Mucosa of descending colon (tissue), 3 donors: ENCODE data around the gene LRRFIP1. TPM values are rescaled to one million over a fixed set of nuclear protein-coding genes. Genes with fewer than 3 reads are reported as not detected.
A peak's percentile ranks its signal among the peaks of the same experiment; 100 is the strongest.

Experiments
- ATAC-seq: fragments of 200-7000 bp; cut with Tn5 transposase; one replicate; pipeline ENCODE4 v1.9.1; 2020; ENCODE audit warnings: mild to moderate bottlenecking, moderate library complexity
- DNase-seq, 3 donors: peaks; one replicate each; pipeline ENCODE4 v3.0.0-alpha.2; 2020
- H3K36me3 ChIP-seq: fragments of 200-600 bp; one replicate; pipeline ENCODE4 v1.8.0; 2021; ENCODE audit warnings: low read depth, mild to moderate bottlenecking
- H3K4me1 ChIP-seq: fragments of 200-600 bp; one replicate; pipeline ENCODE4 v1.8.0; 2021; ENCODE audit warnings: low read depth, mild to moderate bottlenecking
- H3K4me3 ChIP-seq: fragments of 200-600 bp; one replicate; pipeline ENCODE4 v1.8.0; 2021; ENCODE audit warnings: mild to moderate bottlenecking
- H3K9me3 ChIP-seq: fragments of 200-600 bp; one replicate; pipeline ENCODE4 v1.8.0; 2021; ENCODE audit warnings: mild to moderate bottlenecking
- CTCF ChIP-seq: fragments of 200-600 bp; IDR thresholded peaks from one replicate; pipeline ENCODE4 v1.8.0; 2022; ENCODE audit warnings: antibody characterized with exemption, mild to moderate bottlenecking
- intact Hi-C, 2 donors: fragments of 100-400 bp; cut with DNase I in 1 of 2; cut with micrococcal nuclease in 1 of 2; formaldehyde crosslinking; loops; one replicate each; pipeline versions ENCODE4 v1.11.0 to v1.11.1; 2022; cut with DNase I, micrococcal nuclease
- total RNA-seq, 3 donors: library from RNA; stranded (reverse); fragmentation: NEBNext Ultra II Directional in 2 of 3; extraction: Animal tissue kit (Norgen Biotek cat#: 25700) in 2 of 3; gene quantifications; one replicate each; pipeline versions ENCODE4 v1.2.1 to v1.2.4, GENCODE V29; 2021 to 2023
- donor health status: DM: no; HTN: no; CAD: no; lungs with moderate emphysema.
- donor health status: DM: no; HTN: no; CAD: no.
- donor health status: DM: no; HTN: yes; CAD: no.

Gene LRRFIP1
- total RNA-seq, 3 donors from 2014 or later, result 114 to 157 (median 120) TPM

- no peak for ATAC-seq
- H3K4me3 ChIP-seq, result no peak overlapping the region
- TF ChIP-seq CTCF, result no peak
- no peaks in the 10 kb centered on the region for H3K4me1 ChIP-seq
- intact Hi-C loops, result no loop called here
- DNase-seq, result no peak
- no peaks in the 10 kb centered on the region for H3K36me3 ChIP-seq
- H3K9me3 ChIP-seq, result no peaks in the 10 kb centered on the region
Measured at GRCh38 chr2:237601453-237602116, 25.8 kb upstream of the LRRFIP1 start.

- ATAC-seq, result no peak
- no peak for TF ChIP-seq CTCF
- Histone ChIP-seq H3K36me3 (no peaks in the 10 kb centered on the region), H3K9me3 (no peaks in the 10 kb centered on the region), H3K4me1 (no peaks in the 10 kb centered on the region), H3K4me3 (no peak overlapping the region)
- intact Hi-C loops, result no loop called here
- DNase-seq, result no peak
Measured at GRCh38 chr2:237602409-237602808, 25.0 kb upstream of the LRRFIP1 start.

DNA sequence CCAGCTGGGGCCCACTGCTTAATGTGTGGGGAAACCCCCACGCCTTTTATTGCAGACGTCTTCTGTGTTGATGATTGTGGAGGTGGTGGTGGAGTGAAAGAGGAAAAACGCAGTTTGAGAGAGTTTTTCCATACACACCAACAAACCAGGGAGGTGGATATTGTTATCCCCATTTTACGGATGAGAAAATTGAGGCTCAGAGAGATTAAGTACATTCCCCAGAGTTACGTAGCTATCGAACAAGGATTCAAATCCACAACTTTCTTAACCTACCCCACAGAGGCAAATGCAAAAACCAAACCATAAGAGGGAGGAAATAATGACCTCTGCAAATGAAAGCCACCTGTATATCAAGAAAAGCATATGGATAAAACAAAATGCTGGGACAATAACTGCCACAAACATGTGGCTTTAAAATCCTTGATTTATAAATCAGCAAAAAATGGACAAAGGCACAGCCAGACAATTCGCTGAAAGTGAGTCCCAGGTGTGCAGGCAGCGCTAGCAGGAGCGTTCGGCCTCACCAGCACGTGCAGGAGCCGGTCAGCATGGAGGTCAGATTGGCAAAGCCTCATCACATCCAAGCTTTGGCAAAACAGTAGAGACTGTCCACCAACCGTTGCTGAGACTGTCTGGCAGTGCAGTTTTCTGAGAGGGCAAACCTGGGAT lies 24.2 kb upstream of the LRRFIP1 start:
- intact Hi-C loops, result no loop called here
- Histone ChIP-seq H3K4me1 (no peaks in the 10 kb centered on the region), H3K4me3 (no peak overlapping the region), H3K9me3 (no peaks in the 10 kb centered on the region), H3K36me3 (no peaks in the 10 kb centered on the region)
- no peak for TF ChIP-seq CTCF
- DNase-seq (no peak), ATAC-seq (no peak)

DNA sequence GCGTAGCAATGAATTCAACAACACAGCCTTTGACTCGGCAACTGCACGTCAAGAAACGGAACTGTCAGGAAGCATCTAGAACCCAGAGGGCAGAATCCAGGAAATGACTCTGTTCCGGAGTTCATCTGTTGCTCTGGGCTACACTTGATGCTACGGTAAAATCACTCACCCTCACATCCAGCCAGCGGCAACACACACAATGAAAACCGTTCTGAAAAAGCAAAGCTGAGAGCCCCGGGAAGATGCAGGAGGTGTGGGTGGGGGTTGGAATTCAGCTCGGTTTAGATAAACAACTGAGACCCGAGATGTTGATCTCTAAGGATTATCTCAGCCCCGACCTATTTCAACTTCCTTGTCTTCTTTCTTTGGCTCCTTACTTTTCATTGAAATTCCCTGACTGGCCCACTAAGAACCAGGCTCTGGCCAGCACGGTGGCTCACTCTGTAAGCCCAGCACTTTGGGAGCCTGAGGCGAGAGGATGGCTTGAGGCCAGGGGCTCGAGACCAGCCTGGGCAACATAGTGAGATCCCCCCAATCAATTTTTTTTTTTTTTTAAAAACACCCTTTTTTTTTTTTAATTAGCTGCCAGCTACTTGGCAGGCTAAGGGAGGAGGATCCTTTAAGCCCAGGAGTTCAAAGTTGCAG lies 23.5 kb upstream of the LRRFIP1 start:
- intact Hi-C loops, result no loop called here
- ATAC-seq (peak; percentile 83), DNase-seq (peak in 1 of 3 donors; percentile 53)
- H3K4me1 ChIP-seq, result no peaks in the 10 kb centered on the region
- no peaks in the 10 kb centered on the region for H3K36me3 ChIP-seq
- H3K4me3 ChIP-seq, result no peak overlapping the region
- no peak for TF ChIP-seq CTCF
- no peaks in the 10 kb centered on the region for H3K9me3 ChIP-seq

- intact Hi-C loops, result no loop called here
Measured at GRCh38 chr2:237604391-237604790, 23.0 kb upstream of the LRRFIP1 start.

More at GRCh38 chr2:237604391-237604790, 23.0 kb upstream of the LRRFIP1 start:
- H3K9me3 ChIP-seq, result no peaks in the 10 kb centered on the region
- ATAC-seq (no peak), DNase-seq (no peak)
- H3K4me1 ChIP-seq, result no peaks in the 10 kb centered on the region
- no peaks in the 10 kb centered on the region for H3K36me3 ChIP-seq
- H3K4me3 ChIP-seq, result no peak overlapping the region
- no peak for TF ChIP-seq CTCF
